Osteocyte (in vitro differentiated cells): Measurements from ENCODE around the gene ACSL3. TPM values are rescaled to one million over a fixed set of nuclear protein-coding genes. Genes with fewer than 3 reads are reported as not detected.

Source experiments
- DNase-seq: peaks from one replicate; pipeline ENCODE4 v3.0.0; 2021; ENCODE audit warnings: mixed read lengths; ENCODE audit not compliant: unreplicated experiment; ENCODE audit errors: extremely low spot score
- H3K27ac Mint-ChIP-seq: one replicate; pipeline ENCODE4 v1.8.0; 2021; ENCODE audit warnings: mild to moderate bottlenecking, mixed read lengths; ENCODE audit not compliant: unreplicated experiment
- H3K27me3 Mint-ChIP-seq: one replicate; pipeline ENCODE4 v1.8.0; 2021; ENCODE audit warnings: mixed read lengths; ENCODE audit not compliant: unreplicated experiment
- H3K36me3 Mint-ChIP-seq: one replicate; pipeline ENCODE4 v1.8.0; 2021; ENCODE audit warnings: mixed read lengths; ENCODE audit not compliant: unreplicated experiment
- H3K4me1 Mint-ChIP-seq: one replicate; pipeline ENCODE4 v1.8.0; 2021; ENCODE audit warnings: mixed read lengths; ENCODE audit not compliant: unreplicated experiment
- H3K4me3 Mint-ChIP-seq: one replicate; pipeline ENCODE4 v1.8.0; 2021; ENCODE audit warnings: mild to moderate bottlenecking, moderate library complexity, mixed read lengths; ENCODE audit not compliant: unreplicated experiment
- H3K9me3 Mint-ChIP-seq: one replicate; pipeline ENCODE4 v1.8.0; 2021; ENCODE audit warnings: mixed read lengths; ENCODE audit not compliant: unreplicated experiment
- CTCF ChIP-seq: fragments of 200-600 bp; sonication (generic); IDR thresholded peaks from 2 replicates; pipeline ENCODE4 v1.5.0; 2021; ENCODE audit warnings: antibody characterized with exemption, mild to moderate bottlenecking, moderate library complexity
- total RNA-seq: library from RNA; stranded (reverse); gene quantifications from 2 replicates; pipeline ENCODE4 v1.2.1, GENCODE V29; 2021

Gene ACSL3
- total RNA-seq, 1 donor from 2014 or later, result 131 TPM

GRCh38 chr2:222823183-222823930 is 37.5 kb upstream of the ACSL3 start:
- no peaks in the 10 kb centered on the region for H3K27me3 Mint-ChIP-seq
- no peak overlapping the region for H3K4me3 Mint-ChIP-seq
- H3K36me3 Mint-ChIP-seq, result no peaks in the 10 kb centered on the region
- peaks cover 4% of the 10 kb centered on the region for H3K4me1 Mint-ChIP-seq
- peak; percentile 17 for DNase-seq
- no peaks in the 10 kb centered on the region for H3K9me3 Mint-ChIP-seq
- TF ChIP-seq CTCF, result no peak
- H3K27ac Mint-ChIP-seq, result no peak overlapping the region

GRCh38 chr2:222825031-222825430 is 35.8 kb upstream of the ACSL3 start:
- no peaks in the 10 kb centered on the region for H3K36me3 Mint-ChIP-seq
- peaks cover 4% of the 10 kb centered on the region for H3K4me1 Mint-ChIP-seq
- no peak for TF ChIP-seq CTCF
- no peak overlapping the region for H3K4me3 Mint-ChIP-seq
- no peaks in the 10 kb centered on the region for H3K9me3 Mint-ChIP-seq
- H3K27me3 Mint-ChIP-seq, result no peaks in the 10 kb centered on the region
- no peak overlapping the region for H3K27ac Mint-ChIP-seq
- no peak for DNase-seq

GRCh38 chr2:222827417-222827816 is 33.4 kb upstream of the ACSL3 start:
- Mint-ChIP-seq H3K9me3 (no peaks in the 10 kb centered on the region), H3K36me3 (no peaks in the 10 kb centered on the region), H3K27me3 (no peaks in the 10 kb centered on the region), H3K27ac (no peak overlapping the region), H3K4me3 (no peak overlapping the region), H3K4me1 (peaks cover 8% of the 10 kb centered on the region)
- TF ChIP-seq CTCF, result no peak
- no peak for DNase-seq

- H3K4me3 Mint-ChIP-seq, result no peak overlapping the region
- DNase-seq, result no peak
Measured at GRCh38 chr2:222828572-222828971, 32.3 kb upstream of the ACSL3 start.

GRCh38 chr2:222830164-222830563 is 30.7 kb upstream of the ACSL3 start:
- no peak for DNase-seq
- Mint-ChIP-seq H3K4me3 (no peak overlapping the region), H3K27ac (no peak overlapping the region), H3K9me3 (no peaks in the 10 kb centered on the region), H3K4me1 (peaks cover 4% of the 10 kb centered on the region), H3K27me3 (no peaks in the 10 kb centered on the region), H3K36me3 (no peaks in the 10 kb centered on the region)
- TF ChIP-seq CTCF, result no peak

More at GRCh38 chr2:222828572-222828971, 32.3 kb upstream of the ACSL3 start:
- no peak overlapping the region for H3K27ac Mint-ChIP-seq
- no peaks in the 10 kb centered on the region for H3K36me3 Mint-ChIP-seq
- no peak for TF ChIP-seq CTCF
- H3K9me3 Mint-ChIP-seq, result no peaks in the 10 kb centered on the region
- H3K27me3 Mint-ChIP-seq, result no peaks in the 10 kb centered on the region
- peaks cover 8% of the 10 kb centered on the region for H3K4me1 Mint-ChIP-seq
